HuH-7.5 (cell line): ENCODE data around the gene MYO7B.
"Not testable (repeated sequence)": the region's sequence is repeated elsewhere in the genome, so short reads cannot be mapped to it uniquely, and the experiment has no call there.

Experiments
- DNase-seq: peaks from one replicate; pipeline ENCODE4 v3.0.0; 2011; ENCODE audit warnings: low spot score

Gene MYO7B

DNA sequence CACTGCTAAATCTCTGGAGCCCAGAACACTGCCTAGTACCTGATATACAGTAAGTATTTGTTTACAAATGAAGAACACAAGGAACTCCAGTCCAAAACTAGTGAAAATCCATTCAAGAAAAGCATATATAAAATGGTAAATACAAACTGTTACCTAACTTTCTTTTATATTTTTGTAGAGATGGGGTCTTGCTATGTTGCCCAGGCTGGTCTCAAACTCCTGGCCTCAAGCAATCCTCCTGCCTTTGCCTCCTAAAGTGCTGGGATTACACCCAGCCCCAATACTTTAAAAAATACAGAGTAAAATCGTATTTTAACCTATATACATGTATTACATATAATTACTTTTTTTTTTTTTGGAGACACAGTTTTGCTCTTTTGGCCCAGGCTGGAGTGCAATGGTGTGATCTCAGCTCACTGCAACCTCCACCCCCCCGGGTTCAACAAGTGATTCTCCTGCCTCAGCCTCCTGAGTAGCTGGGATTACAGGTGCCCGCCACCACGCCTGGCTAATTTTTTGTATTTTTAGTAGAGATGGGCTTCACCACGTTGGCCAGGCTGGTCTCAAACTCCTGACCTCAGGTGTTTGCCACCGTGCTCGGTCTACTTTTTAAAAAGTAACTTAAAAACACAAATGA lies 11.2 kb upstream of the MYO7B start:
- DNase-seq: not testable (repeated sequence)

DNA sequence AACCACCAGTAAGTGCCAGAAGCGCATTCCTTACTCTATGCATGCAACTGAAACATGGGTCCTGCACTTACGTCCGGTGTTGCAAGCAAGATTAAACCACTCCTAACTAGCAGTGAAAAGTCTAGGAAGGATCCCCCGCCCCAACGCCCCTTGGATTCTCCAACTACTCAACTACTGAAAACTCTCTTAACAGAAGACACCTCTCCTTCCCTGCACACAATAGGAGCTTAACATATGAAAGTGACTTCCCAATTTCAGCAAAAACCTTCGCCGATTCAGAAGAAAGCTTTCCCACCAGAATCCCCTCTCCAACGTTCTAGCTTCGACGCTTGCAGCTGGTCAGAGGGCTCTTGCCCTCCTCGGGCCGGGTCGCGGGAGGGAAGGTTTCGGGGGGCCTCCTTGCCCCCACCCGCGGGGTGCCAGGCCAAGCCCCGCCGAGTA lies 9.8 kb upstream of the MYO7B start:
- DNase-seq: no peak

DNA sequence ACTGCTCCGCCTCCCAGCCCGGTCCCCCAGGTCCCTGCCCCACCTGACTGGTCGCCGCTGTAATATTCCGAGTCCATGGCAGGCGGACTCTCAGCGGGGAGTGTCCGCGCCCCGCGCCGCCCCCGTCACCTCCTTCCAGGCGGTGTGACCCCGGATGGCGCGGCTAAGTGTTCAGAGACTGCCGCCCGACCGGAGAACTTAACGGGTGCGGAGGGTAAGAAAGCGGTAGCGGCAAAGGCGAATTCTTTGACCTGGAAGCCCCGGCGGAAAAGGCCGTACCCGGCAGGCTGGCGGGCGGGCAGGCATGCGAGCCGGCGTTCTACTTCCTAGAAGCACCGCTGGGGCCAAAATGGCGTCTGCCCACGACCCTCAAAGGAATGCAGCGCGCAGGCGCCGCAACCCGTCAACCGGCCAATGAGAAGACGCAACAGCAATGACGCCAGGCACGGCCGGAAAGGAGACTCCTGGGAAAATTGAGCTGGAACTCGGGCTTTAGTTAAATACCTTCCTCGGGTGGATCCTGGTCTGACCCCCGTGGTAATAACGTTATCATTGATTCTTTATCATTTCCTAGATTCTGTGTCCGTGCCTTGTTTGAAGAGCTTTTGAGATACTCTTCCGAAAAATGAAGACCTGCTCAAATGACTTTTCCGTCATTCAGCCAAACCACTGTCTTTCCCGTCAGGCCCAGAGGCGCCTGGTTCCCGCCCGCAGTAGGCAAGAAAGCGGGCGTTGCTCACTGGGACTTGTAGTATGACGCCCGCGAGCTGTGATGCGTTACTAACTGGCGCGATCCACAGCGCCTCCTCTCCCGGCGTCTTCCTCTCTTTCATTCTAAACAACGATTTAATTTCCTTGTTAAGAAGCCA lies 9.1 kb upstream of the MYO7B start, which contains the start of gene IWS1:
TSS of gene IWS1 (minus strand) at position 358 of the 869 bp plus-strand sequence. CDS start at position 77, 281 bp downstream.
- DNase-seq: peak; percentile 81

DNA sequence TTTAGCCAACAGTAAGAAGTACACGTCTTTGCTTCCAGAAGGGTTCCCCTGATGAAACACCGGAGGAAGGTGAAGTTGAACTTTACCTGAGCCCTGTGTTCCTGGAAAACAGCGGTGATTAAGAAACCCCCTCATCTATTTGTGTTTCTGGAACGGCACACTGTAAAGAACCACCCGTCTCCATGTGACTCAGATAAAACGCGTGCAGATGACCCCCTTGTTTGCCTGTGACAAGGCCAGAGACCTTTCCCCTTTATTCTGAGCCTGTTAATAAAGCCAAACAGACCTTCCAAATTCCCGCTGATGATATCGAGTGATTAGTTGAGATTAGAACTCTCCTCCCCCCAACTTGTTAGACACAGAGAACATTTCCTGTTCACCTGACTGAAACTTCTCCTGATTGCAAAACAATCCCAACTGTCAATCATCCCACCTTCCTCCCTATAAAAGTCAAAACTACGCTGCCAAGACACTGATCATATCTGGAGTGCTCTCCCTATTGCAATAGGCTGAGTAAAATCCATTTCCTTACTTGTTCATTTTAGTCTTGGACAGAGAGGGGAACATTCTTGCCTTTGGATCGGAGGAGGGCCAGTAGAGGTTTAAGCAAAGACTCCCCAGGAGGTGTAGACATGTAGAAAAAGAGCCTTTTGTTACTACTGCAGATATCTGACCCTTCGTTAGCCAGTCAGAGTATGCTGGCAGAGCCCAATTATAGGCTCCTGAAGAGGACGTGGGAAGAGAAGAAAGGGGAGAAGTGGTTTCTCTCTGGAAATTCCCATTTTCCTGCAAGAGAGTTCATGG lies 8.3 kb upstream of the MYO7B start:
- peak; percentile 57 for DNase-seq

DNA sequence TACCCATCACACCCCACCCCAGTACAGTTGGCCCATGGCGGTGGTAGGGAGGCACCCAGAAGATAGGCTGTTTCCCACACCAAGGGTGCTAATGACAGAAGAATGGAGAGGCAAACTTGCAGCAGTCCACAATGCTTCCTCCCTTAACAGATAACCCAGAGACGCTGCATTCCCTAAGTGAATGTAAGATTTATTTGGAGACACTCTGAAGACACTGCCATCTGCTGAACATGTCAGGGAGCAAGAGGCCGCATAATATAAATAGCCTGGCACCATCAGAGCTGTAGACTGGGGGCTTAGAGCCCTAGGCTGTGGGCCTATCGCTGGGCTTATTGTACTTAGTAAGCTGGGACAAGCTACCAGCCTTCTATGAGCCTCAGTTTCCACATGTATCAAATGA lies 7.0 kb upstream of the MYO7B start:
- no peak for DNase-seq

DNA sequence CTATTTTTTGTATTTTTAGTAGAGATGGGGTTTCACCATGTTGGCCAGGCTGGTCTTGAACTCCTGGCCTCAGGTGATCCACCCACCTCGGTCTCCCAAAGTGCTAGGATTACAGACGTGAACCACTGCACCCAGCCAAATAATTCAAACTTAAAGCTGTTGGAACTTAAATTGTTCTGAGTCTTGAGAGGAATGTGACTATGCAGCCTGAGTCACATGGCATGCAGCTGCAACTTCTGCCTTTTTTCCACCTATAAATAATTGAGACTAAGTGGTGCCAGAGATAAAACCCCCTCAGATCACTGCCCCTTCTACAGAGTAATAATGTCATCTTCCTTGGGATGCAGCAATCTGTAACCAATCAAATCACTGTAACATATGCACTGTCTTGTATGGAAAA lies 6.1 kb upstream of the MYO7B start:
- DNase-seq: not testable (repeated sequence)

DNA sequence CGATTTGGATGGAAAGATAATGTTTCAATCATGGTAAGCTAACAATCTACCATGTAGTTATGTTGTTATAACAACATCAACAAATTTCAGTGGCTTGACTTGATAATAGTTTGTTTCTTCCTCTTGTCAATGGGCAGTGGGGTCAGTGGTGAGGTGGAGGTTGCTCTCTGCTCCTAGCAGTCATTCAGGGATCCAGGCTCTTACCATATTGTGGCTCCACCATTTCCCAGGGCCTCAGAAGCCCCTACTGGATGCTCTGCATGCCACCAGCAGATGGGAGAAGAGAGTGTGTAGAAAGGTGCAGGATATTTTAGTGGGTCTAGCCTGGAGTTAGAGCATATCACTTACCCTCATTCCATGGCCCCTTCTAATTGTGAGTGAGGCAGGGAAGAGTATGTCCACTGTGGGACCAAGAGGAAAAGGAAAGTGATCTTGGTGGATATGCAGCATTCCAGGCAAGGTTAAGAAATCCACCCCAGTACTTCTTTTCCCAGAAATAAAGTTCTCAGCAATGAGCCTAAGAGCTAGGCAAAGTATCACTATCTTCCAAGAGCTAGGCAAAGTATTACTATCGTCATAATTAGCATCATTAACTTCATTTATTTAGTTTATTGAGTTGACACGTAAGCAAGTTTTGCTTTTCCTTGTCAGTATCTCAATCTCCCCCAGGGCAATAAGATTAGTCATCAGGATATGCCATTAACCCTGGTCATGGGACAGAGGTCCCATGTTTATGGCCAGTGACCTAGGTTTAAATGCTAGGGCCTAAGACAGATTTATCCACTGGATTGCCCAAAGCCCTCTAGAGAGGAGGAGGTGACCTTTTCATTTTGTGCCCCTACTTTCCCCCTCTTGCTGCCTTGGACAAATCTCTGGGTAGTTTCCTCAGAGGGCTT lies 5.0 kb upstream of the MYO7B start:
- no peak for DNase-seq

DNA sequence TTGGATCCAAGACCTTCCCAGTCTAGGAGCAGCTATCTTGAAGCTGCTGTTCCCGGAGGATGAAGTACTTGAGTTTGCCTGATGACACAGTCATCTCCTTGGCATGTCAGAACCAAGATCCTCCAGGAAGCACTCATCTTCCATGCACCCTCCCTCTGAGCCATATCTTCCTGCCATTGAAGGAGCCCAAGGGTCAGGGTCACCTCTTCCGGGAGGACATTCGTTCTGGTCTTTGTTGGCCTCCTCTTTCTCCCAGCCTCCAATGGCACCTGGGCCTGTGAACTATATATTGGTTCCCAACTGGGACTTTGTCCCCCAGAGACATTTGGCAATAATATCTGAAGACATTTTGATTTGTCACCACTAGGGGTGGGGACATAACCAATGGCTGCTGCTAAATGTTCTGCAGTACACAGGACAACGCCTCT lies 4.2 kb upstream of the MYO7B start:
- no peak for DNase-seq

DNA sequence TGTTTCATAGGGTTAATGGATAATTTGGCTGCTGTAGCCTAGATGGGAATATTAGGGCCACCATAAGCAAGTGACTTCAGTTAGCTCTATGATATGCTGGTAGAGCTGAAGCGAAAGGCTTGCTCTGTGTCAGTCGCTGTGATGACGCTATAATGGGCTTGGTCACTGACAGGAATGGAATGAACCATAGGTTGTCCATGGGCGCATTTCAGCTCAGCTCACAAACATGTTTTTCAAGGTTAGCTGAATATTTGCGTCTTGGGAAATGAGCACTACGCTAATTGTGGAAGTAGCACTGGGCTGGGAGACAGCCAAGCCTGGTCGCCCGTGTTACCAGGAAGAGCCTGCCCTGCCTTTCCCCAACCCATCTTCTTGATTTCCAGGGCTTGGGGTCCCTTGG lies 3.2 kb upstream of the MYO7B start:
- DNase-seq: no peak

DNA sequence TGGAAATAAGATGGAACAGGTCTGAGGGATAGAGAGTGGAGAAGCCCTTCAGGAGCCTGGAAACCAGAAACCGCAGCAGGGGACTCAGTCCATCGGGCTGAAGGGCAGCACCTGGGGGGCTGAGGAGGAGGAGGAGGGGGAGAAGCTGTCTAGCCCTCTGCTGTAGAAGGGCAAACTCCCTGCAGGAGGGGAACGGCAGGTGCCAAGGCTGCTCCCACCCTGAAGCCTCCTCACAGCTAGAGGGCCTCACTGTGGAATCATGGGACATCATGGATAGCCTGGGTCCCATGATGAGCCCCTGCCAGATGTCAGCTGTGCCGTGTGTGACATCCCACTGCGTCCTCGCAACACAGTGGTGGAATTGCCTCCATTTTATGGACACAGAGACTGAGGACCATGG lies 435 bp downstream of the MYO7B start:
- DNase-seq: no peak

DNA sequence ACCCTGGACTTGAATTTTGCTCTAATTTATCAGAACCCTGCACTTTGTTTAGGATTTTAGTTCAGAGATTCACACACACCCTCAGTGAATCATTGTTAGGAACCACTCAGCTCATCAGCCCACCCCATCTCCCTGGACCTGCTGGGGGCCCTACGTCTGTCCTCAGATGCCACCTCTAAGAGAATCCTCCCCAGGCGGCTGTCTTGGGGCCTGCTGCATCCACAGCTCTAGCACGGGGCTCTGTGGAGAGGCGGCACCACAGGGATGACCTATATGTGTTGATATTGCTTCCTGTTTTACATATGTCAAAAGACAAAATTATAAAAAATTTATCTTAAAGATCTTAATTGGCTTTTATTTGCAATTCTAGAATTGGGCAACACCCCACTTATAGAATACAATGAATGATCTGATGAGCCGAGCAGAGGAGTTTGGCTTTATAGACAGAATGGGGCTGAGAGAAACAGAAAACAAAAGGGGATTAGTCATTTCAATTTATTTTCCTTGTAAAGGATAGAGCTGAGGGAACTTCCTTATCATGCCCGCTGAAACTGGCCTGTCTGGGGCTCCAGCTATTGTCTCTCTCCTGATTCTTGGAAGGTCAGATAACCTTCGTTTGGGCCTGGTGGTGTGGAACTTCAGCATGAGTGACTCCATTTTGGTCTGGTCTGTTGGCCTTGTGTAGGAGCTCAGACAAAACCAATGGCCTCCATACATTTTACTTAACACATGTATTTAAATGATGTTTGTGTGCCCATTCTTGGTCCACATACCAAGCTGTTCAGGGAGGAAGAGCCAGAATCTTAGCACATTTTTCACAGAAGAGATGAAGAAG lies 1.4 kb downstream of the MYO7B start:
- DNase-seq: no peak

DNA sequence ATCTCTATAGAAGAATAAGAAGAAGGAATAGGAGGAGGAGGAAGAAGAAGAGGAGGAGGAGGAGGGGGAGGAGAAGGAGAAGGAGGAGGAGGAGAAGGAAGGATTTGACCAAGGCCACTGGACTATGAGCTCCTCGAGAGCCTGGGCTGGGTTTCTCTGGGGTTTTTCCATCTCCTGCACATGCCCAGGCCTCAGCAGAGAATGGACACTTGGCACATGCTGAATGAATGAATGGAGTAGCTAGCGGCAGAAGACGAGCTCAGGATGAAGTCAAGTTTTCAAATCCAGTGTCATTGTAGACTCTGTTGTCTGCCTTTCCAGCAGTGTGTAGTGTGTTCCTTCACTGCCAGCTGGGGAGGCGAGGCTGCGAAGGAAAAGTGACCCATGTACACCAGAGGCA lies 2.2 kb downstream of the MYO7B start:
- no peak for DNase-seq

DNA sequence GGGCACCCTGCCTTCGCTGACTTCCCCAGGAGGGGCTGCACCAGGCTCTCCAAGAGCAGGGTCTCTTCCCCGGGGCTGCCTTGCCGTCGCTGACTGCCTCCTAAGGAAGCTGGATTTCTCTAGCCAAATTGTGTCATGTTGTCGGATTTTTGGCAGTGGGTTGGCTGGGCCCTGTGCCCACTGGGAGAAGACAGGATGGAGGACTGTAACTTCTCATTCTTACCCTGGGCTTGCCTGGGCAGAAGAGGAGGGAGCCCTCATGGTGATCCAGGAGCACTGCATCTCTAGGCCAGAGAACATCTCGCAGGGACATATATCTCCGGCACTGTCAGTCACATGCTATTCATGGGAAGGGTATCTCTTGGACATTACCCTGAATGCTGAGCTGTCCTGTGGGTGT lies 6.3 kb downstream of the MYO7B start:
- DNase-seq: no peak

DNA sequence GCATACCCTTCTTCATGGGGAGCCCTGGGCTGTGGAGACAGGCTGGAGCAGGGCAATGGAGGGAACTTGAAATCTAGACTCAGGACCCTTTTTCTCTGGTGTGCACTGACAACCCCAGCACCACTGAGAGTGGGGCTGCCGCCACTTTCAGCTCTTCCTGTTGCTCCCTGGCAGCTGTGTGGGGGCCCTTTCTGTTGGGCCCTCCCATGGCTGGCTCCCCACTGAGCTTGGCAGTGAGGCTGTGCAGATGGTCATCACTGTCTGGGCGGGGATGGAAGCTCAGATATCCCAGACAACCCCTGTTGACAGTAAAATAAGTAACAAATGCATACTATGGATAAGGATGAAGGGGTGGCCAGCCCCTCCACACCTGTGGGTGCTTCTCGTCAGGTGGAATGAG lies 6.7 kb downstream of the MYO7B start:
- DNase-seq: no peak

DNA sequence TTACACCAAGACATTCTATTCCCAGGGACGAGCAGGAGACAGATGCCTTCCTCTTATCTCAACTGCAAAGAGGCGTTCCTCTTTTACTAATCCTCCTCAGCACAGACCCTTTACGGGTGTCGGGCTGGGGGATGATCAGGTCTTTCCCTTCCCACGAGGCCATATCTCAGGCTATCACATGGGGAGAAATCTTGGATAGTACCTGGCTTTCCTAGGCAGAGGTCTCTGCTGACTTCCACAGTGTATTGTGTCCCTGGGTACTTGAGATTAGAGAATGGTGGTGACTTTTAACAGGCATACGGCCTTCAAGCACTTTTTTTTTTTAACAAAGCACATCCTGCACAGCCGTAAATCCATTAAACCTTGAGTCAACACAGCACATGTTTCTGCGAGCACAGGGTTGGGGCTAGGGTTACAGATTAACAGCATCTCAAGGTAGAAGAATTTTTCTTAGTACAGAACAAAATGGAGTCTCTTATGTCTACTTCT lies 7.6 kb downstream of the MYO7B start:
- not testable (repeated sequence) for DNase-seq

DNA sequence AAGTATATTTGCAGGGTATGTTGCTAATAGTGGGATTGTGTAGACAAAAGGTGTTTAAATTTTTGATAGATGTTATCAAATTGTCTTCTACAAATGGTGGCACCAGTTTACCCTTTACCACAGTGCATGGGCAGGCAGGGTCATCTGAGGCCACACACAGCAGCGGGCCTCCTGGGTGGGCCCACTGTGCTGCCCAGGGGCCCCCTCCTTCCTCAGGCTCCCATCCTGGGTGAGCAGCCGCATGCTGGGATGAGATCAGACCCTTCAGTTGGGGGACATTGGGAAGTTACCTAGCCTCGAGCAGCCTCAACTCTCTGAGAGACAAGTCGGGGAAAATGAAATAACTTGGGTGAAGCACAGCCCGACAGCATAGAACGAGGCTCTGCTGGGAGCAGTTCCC lies 9.7 kb downstream of the MYO7B start:
- DNase-seq: no peak

DNA sequence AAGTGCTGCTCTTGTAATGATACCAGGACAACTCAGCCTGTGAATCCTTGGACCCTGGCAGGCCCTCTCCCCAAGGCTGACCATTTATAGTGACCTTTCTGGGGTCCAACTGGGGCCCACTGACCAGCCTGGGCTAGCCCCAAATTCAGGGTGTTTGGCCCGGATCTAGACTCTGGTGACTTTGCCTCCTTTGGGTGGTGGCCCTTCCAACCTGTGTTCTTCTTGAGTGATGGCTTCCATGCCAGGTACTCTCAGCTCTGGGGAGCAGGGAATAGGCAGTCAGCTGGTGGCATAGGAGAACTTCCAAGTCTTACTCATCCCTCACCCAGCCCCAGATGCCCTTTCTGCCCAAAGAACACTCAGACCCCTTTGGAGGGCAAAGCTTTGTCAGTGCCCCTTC lies 10.3 kb downstream of the MYO7B start:
- DNase-seq: no peak

DNA sequence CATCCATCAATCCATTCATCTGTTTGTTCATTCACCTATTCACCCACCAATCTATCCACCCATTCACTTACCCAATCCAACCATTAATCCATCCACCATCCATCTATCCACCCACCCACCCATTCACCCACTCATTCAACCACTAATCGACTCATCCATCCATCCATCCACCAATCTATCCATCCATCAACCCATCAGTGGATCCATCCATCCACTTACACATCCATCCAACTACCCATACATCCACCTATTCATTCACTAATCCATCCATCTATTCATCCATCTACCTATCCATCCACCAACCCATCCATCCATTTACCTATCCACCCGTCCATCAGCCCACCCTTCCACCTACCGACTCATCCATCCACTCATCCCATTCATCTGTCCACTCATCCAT lies 11.3 kb downstream of the MYO7B start:
- no peak for DNase-seq

DNA sequence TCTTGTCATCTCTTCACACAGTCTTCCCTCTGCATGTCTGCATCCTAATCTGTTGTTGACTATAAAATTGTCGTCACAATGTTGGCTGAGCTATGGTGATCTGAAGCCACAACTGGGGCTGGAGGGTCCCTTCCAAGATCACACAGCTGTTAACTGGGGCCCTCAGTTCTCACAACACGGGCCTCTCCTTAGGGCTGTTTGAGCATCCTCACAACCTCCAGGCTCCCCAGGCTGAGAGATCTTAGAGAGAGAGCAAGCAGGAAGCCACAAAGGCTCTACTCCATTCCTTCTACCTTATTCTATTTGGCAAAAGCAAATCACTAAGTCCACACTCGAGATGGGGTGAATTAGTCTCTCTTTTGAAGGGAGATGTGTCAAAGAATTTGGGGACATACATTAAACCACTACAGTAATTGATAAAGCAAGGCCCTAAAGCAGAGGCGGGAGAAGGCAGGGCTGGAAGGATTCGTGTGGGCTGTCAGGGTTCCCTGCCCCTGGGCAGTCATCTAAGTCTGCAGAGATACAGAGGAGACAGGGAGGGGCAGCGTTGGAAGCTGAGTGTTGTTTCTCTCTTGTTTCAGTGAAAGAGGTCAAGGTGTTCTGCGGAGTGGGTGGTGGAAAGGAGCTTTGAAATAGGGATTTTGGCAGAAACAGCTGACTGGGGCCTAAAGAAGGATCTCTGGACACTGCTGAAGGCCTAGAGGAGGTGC lies 15.9 kb downstream of the MYO7B start:
- no peak for DNase-seq

DNA sequence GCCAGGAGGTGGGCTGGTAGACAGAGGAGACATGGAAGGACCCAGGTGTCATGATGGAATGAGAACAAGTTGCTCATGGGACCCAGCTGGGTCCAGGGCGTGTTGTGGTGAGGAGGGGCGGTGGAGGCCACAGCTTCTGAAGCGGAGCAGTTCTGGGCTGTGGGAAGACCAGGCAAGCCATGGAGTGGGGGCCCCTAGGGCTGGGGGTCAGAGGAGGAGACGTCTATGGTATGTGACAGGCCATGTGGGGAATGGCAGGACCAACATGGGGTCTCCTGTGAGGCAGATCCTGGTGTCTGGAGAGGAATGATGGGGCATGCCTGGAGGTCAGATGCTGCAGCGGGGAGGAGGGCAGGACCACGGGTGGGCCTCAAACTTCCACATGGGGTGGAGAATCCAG lies 16.9 kb downstream of the MYO7B start:
- no peak for DNase-seq
